Keratinocyte (primary cell): ENCODE data around the gene PDE3A. TPM values are rescaled to one million over a fixed set of nuclear protein-coding genes. Genes with fewer than 3 reads are reported as not detected.

Source experiments
- DNase-seq: peaks from one replicate; pipeline ENCODE4 v3.0.0-alpha.2; 2011; ENCODE audit warnings: low read depth, missing footprints, low spot score
- FAIRE-seq: peaks from 2 replicates; lab custom pipeline; 2011; peaks lifted over from hg19 to GRCh38; lab: Jason Lieb, UNC
- H2AFZ ChIP-seq: 2 replicates; pipeline ENCODE4 v1.6.0; 2012; ENCODE audit warnings: low read length, control low read depth, inconsistent platforms; ENCODE audit not compliant: control insufficient read depth
- H3K27ac ChIP-seq: 2 replicates; pipeline ENCODE4 v1.5.1; 2011; ENCODE audit warnings: low read length; ENCODE audit not compliant: control insufficient read depth, insufficient read depth
- H3K27me3 ChIP-seq: 3 replicates; pipeline ENCODE4 v1.6.0; 2011; ENCODE audit warnings: low read length; ENCODE audit not compliant: control insufficient read depth, insufficient read depth; ENCODE audit errors: extremely low read depth
- H3K36me3 ChIP-seq, 2 experiments: 2 replicates in 1 of 2; 3 replicates in 1 of 2; pipeline ENCODE4 v1.5.1; 2011; ENCODE audit warnings: low read length in 2 of 2, mild to moderate bottlenecking in 1 of 2; ENCODE audit not compliant: control insufficient read depth in 2 of 2, insufficient read depth in 2 of 2; ENCODE audit errors: extremely low read depth in 1 of 2
- H3K4me1 ChIP-seq: 3 replicates; pipeline ENCODE4 v1.5.1; 2011; ENCODE audit warnings: low read length; ENCODE audit not compliant: control insufficient read depth, insufficient read depth; ENCODE audit errors: extremely low read depth
- H3K4me2 ChIP-seq: 3 replicates; pipeline ENCODE4 v1.6.0; 2011; ENCODE audit warnings: low read depth, low read length; ENCODE audit not compliant: control insufficient read depth, insufficient read depth; ENCODE audit errors: extremely low read depth
- H3K4me3 ChIP-seq, 3 experiments: fragments of 200-600 bp in 1 of 3; sonication (generic) in 1 of 3; 2 replicates in 2 of 3; 3 replicates in 1 of 3; pipeline ENCODE4 v1.5.1; 2011 to 2016; ENCODE audit warnings: low read length in 3 of 3, mild to moderate bottlenecking in 3 of 3, control low read depth in 2 of 3, inconsistent platforms in 1 of 3, low read depth in 1 of 3, mixed read lengths in 1 of 3, mixed run types in 1 of 3, moderate library complexity in 1 of 3; ENCODE audit not compliant: control insufficient read depth in 2 of 3, insufficient read depth in 2 of 3; ENCODE audit errors: extremely low read depth in 1 of 3
- H3K79me2 ChIP-seq: 2 replicates; pipeline ENCODE4 v1.6.0; 2012; ENCODE audit warnings: low read length; ENCODE audit not compliant: control insufficient read depth, insufficient read depth
- H3K9ac ChIP-seq: 3 replicates; pipeline ENCODE4 v1.6.0; 2011; ENCODE audit warnings: low read length; ENCODE audit not compliant: control insufficient read depth, insufficient read depth; ENCODE audit errors: extremely low read depth
- H3K9me1 ChIP-seq: 3 replicates; pipeline ENCODE4 v1.6.0; 2011; ENCODE audit warnings: low read length; ENCODE audit not compliant: control insufficient read depth, insufficient read depth; ENCODE audit errors: extremely low read depth
- H3K9me3 ChIP-seq: 2 replicates; pipeline ENCODE4 v1.5.1; 2012; ENCODE audit warnings: low read depth, low read length; ENCODE audit not compliant: control insufficient read depth
- H4K20me1 ChIP-seq: 3 replicates; pipeline ENCODE4 v1.6.0; 2011; ENCODE audit warnings: low read length; ENCODE audit not compliant: control insufficient read depth, insufficient read depth; ENCODE audit errors: extremely low read depth
- EZH2 ChIP-seq: IDR thresholded peaks from one replicate; pipeline ENCODE4 v1.6.1; 2012; ENCODE audit warnings: inconsistent platforms, mild to moderate bottlenecking, low read length, moderate library complexity
- dilution Hi-C: fragments of 300-500 bp; cut with MboI; formaldehyde crosslinking; loops from one replicate; pipeline ENCODE4 v1.7.0; 2020; ENCODE audit warnings: low sequenced_read_pairs; ENCODE audit not compliant: extremely low pct_ligation_motif_present
- polyA plus RNA-seq, 5 experiments: library from polyadenylated mRNA; depleted of rRNA in 3 of 5; stranded (reverse) in 3 of 5; stranded (forward) in 1 of 5; unstranded in 1 of 5; fragments of >200 nt; gene quantifications; 1 replicate in 1 of 5; 2 replicates in 3 of 5; 3 replicates in 1 of 5; pipeline versions ENCODE4 v1.2.1 to v1.2.3, GENCODE V29; 2011 to 2012; ENCODE audit warnings: missing spikeins in 2 of 5, low read depth in 1 of 5, low replicate concordance in 1 of 5
- TF ChIP-seq, protein P1 (sequence below), 3 experiments: IDR thresholded peaks in 1 of 3; conservative IDR thresholded peaks in 1 of 3; optimal IDR thresholded peaks in 1 of 3; 2 replicates in 2 of 3; 3 replicates in 1 of 3; pipeline versions ENCODE3 to v1.5.1; 2011; ENCODE audit warnings: low read length in 3 of 3, mild to moderate bottlenecking in 3 of 3, moderate library complexity in 2 of 3, control low read depth in 1 of 3, inconsistent platforms in 1 of 3; ENCODE audit not compliant: insufficient read depth in 2 of 3; ENCODE audit errors: extremely low read depth in 1 of 3

The PDE3A gene
- polyA plus RNA-seq, 1 donor (not counting 4 experiments of a cell fraction or from before 2014, with no cell fraction given) = 0.01 TPM

DNA sequence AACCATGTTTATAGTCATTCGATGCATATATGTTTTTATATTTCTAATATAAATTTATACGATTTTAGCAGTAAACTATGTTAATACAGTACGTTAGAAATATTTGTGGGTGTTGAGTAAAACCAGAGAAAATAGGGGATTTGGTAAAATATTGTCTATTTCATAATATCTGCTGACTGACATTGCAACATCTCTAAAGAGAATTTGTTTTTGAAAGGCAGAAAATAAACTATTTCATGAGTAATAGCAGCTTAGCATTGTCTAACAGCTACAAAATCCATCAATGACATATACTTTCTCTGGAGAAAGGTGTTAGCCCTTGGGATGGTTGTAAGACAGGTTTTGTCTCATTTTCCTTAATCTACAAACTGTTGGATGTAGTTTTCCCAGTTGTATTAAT, 144.9 kb downstream of the PDE3A start:
- dilution Hi-C loops = no loop called here
- Histone ChIP-seq H4K20me1 (no peaks in the 10 kb centered on the region), H3K4me1 (no peaks in the 10 kb centered on the region), H3K4me3 (no peak overlapping the region), H3K79me2 (no peaks in the 10 kb centered on the region), H3K27ac (no peak overlapping the region), H3K9me1 (no peaks in the 10 kb centered on the region), H2AFZ (no peak overlapping the region), H3K9ac (no peak overlapping the region), H3K36me3 (no peaks in the 10 kb centered on the region), H3K9me3 (no peaks in the 10 kb centered on the region), H3K4me2 (no peak overlapping the region), H3K27me3 (no peaks in the 10 kb centered on the region)
- DNase-seq (no peak), FAIRE-seq (no peak)
- TF ChIP-seq EZH2 = no peak
- TF ChIP-seq, protein P1, sequence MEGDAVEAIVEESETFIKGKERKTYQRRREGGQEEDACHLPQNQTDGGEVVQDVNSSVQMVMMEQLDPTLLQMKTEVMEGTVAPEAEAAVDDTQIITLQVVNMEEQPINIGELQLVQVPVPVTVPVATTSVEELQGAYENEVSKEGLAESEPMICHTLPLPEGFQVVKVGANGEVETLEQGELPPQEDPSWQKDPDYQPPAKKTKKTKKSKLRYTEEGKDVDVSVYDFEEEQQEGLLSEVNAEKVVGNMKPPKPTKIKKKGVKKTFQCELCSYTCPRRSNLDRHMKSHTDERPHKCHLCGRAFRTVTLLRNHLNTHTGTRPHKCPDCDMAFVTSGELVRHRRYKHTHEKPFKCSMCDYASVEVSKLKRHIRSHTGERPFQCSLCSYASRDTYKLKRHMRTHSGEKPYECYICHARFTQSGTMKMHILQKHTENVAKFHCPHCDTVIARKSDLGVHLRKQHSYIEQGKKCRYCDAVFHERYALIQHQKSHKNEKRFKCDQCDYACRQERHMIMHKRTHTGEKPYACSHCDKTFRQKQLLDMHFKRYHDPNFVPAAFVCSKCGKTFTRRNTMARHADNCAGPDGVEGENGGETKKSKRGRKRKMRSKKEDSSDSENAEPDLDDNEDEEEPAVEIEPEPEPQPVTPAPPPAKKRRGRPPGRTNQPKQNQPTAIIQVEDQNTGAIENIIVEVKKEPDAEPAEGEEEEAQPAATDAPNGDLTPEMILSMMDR (optimal IDR thresholded peaks at IDR 0.05 in 1 of 3, IDR thresholded peaks at IDR 0.05 in 1 of 3, conservative IDR thresholded peaks at IDR 0.05 in 1 of 3; ENCODE audit: extremely low read depth in 1 of 3, insufficient read depth in 2 of 3, low read length in 3 of 3) = no peak

DNA sequence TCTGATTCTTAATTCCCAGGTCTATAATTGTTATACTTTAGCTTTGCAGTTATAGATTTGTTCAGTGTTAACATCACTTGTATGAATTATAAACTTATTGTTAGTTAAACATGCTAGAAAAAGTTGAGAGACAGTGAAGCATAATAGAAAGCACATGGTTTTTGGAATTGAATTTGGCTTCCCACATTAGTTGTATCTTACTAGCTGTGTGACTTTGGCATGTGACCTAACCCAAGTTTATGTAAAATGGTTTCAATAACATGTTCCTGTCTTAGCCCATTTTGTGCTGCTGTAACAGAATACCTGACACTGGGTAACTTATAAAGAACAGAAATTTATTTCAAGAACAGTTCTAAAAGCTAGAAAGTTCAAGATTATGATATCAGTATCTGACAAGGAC, 146.3 kb downstream of the PDE3A start:
- Histone ChIP-seq H3K9me3 (no peaks in the 10 kb centered on the region), H3K9me1 (no peaks in the 10 kb centered on the region), H3K27ac (no peak overlapping the region), H3K4me3 (no peak overlapping the region), H3K4me1 (no peaks in the 10 kb centered on the region), H3K79me2 (no peaks in the 10 kb centered on the region), H4K20me1 (no peaks in the 10 kb centered on the region), H3K9ac (no peak overlapping the region), H3K4me2 (no peak overlapping the region), H3K27me3 (no peaks in the 10 kb centered on the region), H2AFZ (no peak overlapping the region), H3K36me3 (no peaks in the 10 kb centered on the region)
- dilution Hi-C loops = no loop called here
- DNase-seq (no peak), FAIRE-seq (no peak)
- TF ChIP-seq, protein P1 (optimal IDR thresholded peaks at IDR 0.05 in 1 of 3, IDR thresholded peaks at IDR 0.05 in 1 of 3, conservative IDR thresholded peaks at IDR 0.05 in 1 of 3; ENCODE audit: extremely low read depth in 1 of 3, insufficient read depth in 2 of 3, low read length in 3 of 3) = no peak
- TF ChIP-seq EZH2 = no peak
